CD14-positive monocyte (primary cell): ENCODE data around the gene ARIH2. TPM values are rescaled to one million over a fixed set of nuclear protein-coding genes. Genes with fewer than 3 reads are reported as not detected.

Experiments
- DNase-seq, 3 donors: peaks; one replicate each; pipeline ENCODE4 v3.0.0-alpha.2; 2011 to 2022
- H2AFZ ChIP-seq: 2 replicates; pipeline ENCODE4 v1.6.0; 2012; ENCODE audit warnings: mild to moderate bottlenecking, low read depth, low read length, inconsistent platforms; ENCODE audit not compliant: insufficient read depth, poor library complexity, severe bottlenecking
- H3K27ac ChIP-seq, 2 donors: 1 replicate in 1 of 2; 2 replicates in 1 of 2; pipeline ENCODE4 v1.5.1; 2012 to 2013; ENCODE audit warnings: low read length in 2 of 2, control low read depth in 1 of 2, inconsistent platforms in 1 of 2, low read depth in 1 of 2, mild to moderate bottlenecking in 1 of 2
- H3K27me3 ChIP-seq, 2 donors: one replicate each; pipeline versions ENCODE4 v1.6.0 to v1.6.1; 2011 to 2013; ENCODE audit warnings: low read length in 2 of 2; ENCODE audit not compliant: control insufficient read depth in 2 of 2, insufficient read depth in 2 of 2
- H3K36me3 ChIP-seq, 2 donors: replicated peaks in 1 of 2; 1 replicate in 1 of 2; 2 replicates in 1 of 2; pipeline versions ENCODE4 v1.5.1 to v1.6.1; 2012 to 2013; ENCODE audit warnings: low read length in 2 of 2, control low read depth in 1 of 2, inconsistent platforms in 1 of 2, mild to moderate bottlenecking in 1 of 2; ENCODE audit not compliant: insufficient read depth in 2 of 2, control insufficient read depth in 1 of 2
- H3K4me1 ChIP-seq, 2 donors: 1 replicate in 1 of 2; 2 replicates in 1 of 2; pipeline versions ENCODE4 v1.5.1 to v1.6.1; 2012 to 2013; ENCODE audit warnings: low read length in 2 of 2, control low read depth in 1 of 2, inconsistent platforms in 1 of 2, mild to moderate bottlenecking in 1 of 2, moderate library complexity in 1 of 2; ENCODE audit not compliant: insufficient read depth in 2 of 2, control insufficient read depth in 1 of 2
- H3K4me2 ChIP-seq: replicated peaks from 2 replicates; pipeline ENCODE3; 2012; ENCODE audit warnings: low read length, moderate library complexity, mild to moderate bottlenecking; ENCODE audit not compliant: poor library complexity, severe bottlenecking; ENCODE audit errors: extremely low read depth
- H3K4me3 ChIP-seq, 3 experiments: fragments of 200-600 bp in 1 of 3; sonication (generic) in 1 of 3; replicated peaks in 1 of 3; 1 replicate in 2 of 3; 2 replicates in 1 of 3; pipeline ENCODE4 v1.5.1; 2011 to 2013; ENCODE audit warnings: low read length in 3 of 3, mild to moderate bottlenecking in 3 of 3, control low read depth in 2 of 3, low read depth in 2 of 3, inconsistent platforms in 1 of 3, moderate library complexity in 1 of 3
- H3K79me2 ChIP-seq: 2 replicates; pipeline ENCODE4 v1.6.0; 2012; ENCODE audit warnings: mild to moderate bottlenecking, control low read depth, inconsistent platforms, low read length, moderate library complexity; ENCODE audit not compliant: insufficient read depth
- H3K9ac ChIP-seq: 2 replicates; pipeline ENCODE4 v1.6.0; 2017; ENCODE audit warnings: low read length, mild to moderate bottlenecking; ENCODE audit not compliant: insufficient read depth, poor library complexity, severe bottlenecking
- H3K9me3 ChIP-seq, 2 donors: replicated peaks in 1 of 2; 1 replicate in 1 of 2; 2 replicates in 1 of 2; pipeline versions ENCODE4 v1.5.1 to v1.6.1; 2012 to 2013; ENCODE audit warnings: low read length in 2 of 2, control low read depth in 1 of 2; ENCODE audit not compliant: control insufficient read depth in 1 of 2, insufficient read depth in 1 of 2
- H4K20me1 ChIP-seq: 2 replicates; pipeline ENCODE4 v1.6.0; 2012; ENCODE audit warnings: mild to moderate bottlenecking, low read length, control low read depth, moderate library complexity; ENCODE audit not compliant: insufficient read depth
- H3K27ac Mint-ChIP-seq, 7 donors: one replicate each; pipeline ENCODE4 v1.8.0; 2020; ENCODE audit warnings: mild to moderate bottlenecking in 7 of 7, mixed read lengths in 7 of 7, moderate library complexity in 6 of 7, inconsistent platforms in 2 of 7
- H3K27me3 Mint-ChIP-seq, 3 donors: one replicate each; pipeline ENCODE4 v1.8.0; 2021 to 2022; ENCODE audit warnings: low read depth in 3 of 3, mild to moderate bottlenecking in 3 of 3, mixed read lengths in 3 of 3, moderate library complexity in 3 of 3, inconsistent platforms in 1 of 3
- H3K36me3 Mint-ChIP-seq, 2 donors: one replicate each; pipeline ENCODE4 v1.8.0; 2020; ENCODE audit warnings: mixed read lengths in 2 of 2, inconsistent platforms in 1 of 2, mild to moderate bottlenecking in 1 of 2
- H3K4me1 Mint-ChIP-seq: one replicate; pipeline ENCODE4 v1.8.0; 2020; ENCODE audit warnings: mild to moderate bottlenecking, mixed read lengths
- H3K4me3 Mint-ChIP-seq, 2 donors: one replicate each; pipeline ENCODE4 v1.8.0; 2020; ENCODE audit warnings: mild to moderate bottlenecking in 2 of 2, mixed read lengths in 2 of 2, moderate library complexity in 1 of 2
- H3K9me3 Mint-ChIP-seq, 7 donors: one replicate each; pipeline ENCODE4 v1.8.0; 2020 to 2022; ENCODE audit warnings: mixed read lengths in 7 of 7, mild to moderate bottlenecking in 6 of 7, moderate library complexity in 6 of 7, inconsistent platforms in 2 of 7
- WGBS: methylation state at CpG from one replicate; pipeline ENCODE4 v1.1.5; 2013; ENCODE audit warnings: missing lambda C conversion rate; ENCODE audit not compliant: insufficient coverage; 5-methylcytosine and 5-hydroxymethylcytosine counted together
- intact Hi-C, 2 donors: fragments of 100-400 bp; cut with micrococcal nuclease; formaldehyde crosslinking; loops; one replicate each; pipeline versions ENCODE4 v1.15.0 to v1.15.1; 2023
- polyA plus RNA-seq, 3 donors: library from polyadenylated mRNA; depleted of rRNA in 1 of 3; unstranded in 2 of 3; stranded (reverse) in 1 of 3; fragments of 300-500 nt in 2 of 3; fragments of >200 nt in 1 of 3; fragmentation: Illumina TruSeq in 2 of 3; gene quantifications; 1 replicate in 2 of 3; 2 replicates in 1 of 3; pipeline ENCODE4 v1.2.3, GENCODE V29; 2012 to 2021
- TF ChIP-seq, protein P1 (sequence below): fragments of 200-600 bp; IDR thresholded peaks from one replicate; pipeline ENCODE4 v1.8.0; 2022; ENCODE audit warnings: antibody characterized with exemption, mild to moderate bottlenecking

Gene ARIH2
- polyA plus RNA-seq, 3 donors: 68.2 to 94.8 (median 72.2) TPM

DNA sequence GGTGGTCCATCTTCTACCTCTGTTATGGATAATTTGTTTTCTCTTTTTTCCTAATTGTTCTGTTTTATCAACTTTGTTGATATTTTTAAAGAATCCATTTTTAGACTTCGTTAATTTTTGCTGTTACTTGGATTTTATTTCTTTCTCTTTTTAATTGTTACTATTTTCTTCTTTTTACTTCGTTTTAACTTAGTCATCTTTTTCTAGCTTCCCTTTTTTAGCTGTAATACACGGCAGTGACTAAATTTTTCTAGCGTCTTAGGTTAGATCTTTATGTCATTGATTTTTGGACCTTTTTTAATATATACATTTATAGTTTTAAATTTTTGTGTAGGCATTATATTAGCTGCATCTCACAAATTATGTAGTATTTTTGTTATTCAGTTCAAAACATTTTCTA, 33.1 kb downstream of the ARIH2 start:
- no peak overlapping the region for H3K27ac ChIP-seq
- H3K27me3 ChIP-seq: no peaks in the 10 kb centered on the region
- TF ChIP-seq, protein P1, sequence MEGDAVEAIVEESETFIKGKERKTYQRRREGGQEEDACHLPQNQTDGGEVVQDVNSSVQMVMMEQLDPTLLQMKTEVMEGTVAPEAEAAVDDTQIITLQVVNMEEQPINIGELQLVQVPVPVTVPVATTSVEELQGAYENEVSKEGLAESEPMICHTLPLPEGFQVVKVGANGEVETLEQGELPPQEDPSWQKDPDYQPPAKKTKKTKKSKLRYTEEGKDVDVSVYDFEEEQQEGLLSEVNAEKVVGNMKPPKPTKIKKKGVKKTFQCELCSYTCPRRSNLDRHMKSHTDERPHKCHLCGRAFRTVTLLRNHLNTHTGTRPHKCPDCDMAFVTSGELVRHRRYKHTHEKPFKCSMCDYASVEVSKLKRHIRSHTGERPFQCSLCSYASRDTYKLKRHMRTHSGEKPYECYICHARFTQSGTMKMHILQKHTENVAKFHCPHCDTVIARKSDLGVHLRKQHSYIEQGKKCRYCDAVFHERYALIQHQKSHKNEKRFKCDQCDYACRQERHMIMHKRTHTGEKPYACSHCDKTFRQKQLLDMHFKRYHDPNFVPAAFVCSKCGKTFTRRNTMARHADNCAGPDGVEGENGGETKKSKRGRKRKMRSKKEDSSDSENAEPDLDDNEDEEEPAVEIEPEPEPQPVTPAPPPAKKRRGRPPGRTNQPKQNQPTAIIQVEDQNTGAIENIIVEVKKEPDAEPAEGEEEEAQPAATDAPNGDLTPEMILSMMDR: no peak
- H3K79me2 ChIP-seq: peaks cover 24% of the 10 kb centered on the region
- H3K36me3 Mint-ChIP-seq: peaks cover 25 to 41% of the 10 kb centered on the region in 2 donors
- peaks cover 13% of the 10 kb centered on the region for H3K4me1 Mint-ChIP-seq
- H3K4me1 ChIP-seq: peaks cover 0 to 3% of the 10 kb centered on the region in 2 donors
- no peak overlapping the region for H3K4me3 ChIP-seq
- H4K20me1 ChIP-seq: peaks cover 25% of the 10 kb centered on the region
- H3K9me3 ChIP-seq: no peaks in the 10 kb centered on the region
- H3K4me2 ChIP-seq: no peak overlapping the region
- no CpG with 5 or more reads among the region's 4 CpGs for WGBS
- H2AFZ ChIP-seq: no peak overlapping the region
- H3K9ac ChIP-seq: no peak overlapping the region
- peaks cover 21 to 37% of the 10 kb centered on the region in 2 donors for H3K36me3 ChIP-seq
- peak overlapping the region in 2 of 7 donors; percentile 42 to 69 for H3K27ac Mint-ChIP-seq
- no peak overlapping the region for H3K4me3 Mint-ChIP-seq
- peaks cover 0 to 2% (median 0%) of the 10 kb centered on the region in 3 donors for H3K27me3 Mint-ChIP-seq
- intact Hi-C loops: no loop called here
- no peaks in the 10 kb centered on the region for H3K9me3 Mint-ChIP-seq
- peak in 1 of 3 donors; percentile 8 for DNase-seq

DNA sequence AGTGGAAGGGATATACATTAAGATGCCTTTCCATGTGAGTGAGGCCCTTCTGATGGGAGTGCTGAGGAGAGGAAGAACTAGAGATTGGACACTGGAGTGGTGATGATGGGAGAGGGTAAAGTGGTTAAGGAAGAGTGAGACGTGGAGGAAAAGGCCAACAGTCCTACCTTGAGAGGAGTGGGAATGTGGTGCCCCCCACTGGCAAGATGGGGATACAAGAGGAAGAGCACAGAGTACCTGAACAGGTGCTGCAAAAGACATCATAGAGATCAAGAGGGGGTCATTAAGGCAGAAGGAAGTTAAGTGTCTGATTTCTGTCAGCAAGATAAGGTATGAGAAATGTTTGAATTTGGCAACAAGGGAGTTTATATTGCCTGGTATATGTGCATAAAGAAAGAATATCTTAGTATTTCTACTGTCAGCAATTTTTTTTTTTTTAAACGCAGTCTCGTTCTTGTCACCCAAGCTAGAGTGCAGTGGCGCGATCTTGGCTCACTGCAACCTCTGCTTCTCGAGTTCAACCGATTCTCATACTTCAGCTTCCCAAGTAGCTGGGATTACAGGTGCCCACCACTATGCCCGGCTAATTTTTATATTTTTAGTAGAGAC, 34.0 kb downstream of the ARIH2 start:
- peaks cover 27% of the 10 kb centered on the region for H3K79me2 ChIP-seq
- H3K27me3 Mint-ChIP-seq: peaks cover 0 to 2% (median 0%) of the 10 kb centered on the region in 3 donors
- no peak overlapping the region for H3K4me2 ChIP-seq
- H2AFZ ChIP-seq: no peak overlapping the region
- peak overlapping the region in 2 of 7 donors; percentile 37 to 56 for H3K27ac Mint-ChIP-seq
- 90% methylated on average over 6 of the region's 8 CpGs for WGBS
- TF ChIP-seq, protein P1: peak; percentile 31
- intact Hi-C loops: no loop called here
- peaks cover 25 to 42% of the 10 kb centered on the region in 2 donors for H3K36me3 ChIP-seq
- H3K36me3 Mint-ChIP-seq: peaks cover 29 to 43% of the 10 kb centered on the region in 2 donors
- H3K27ac ChIP-seq: no peak overlapping the region
- H3K4me3 Mint-ChIP-seq: no peak overlapping the region
- peaks cover 25% of the 10 kb centered on the region for H4K20me1 ChIP-seq
- H3K9me3 ChIP-seq: no peaks in the 10 kb centered on the region
- H3K9ac ChIP-seq: no peak overlapping the region
- DNase-seq: peak in 1 of 3 donors; percentile 10
- no peaks in the 10 kb centered on the region for H3K9me3 Mint-ChIP-seq
- peaks cover 0 to 3% of the 10 kb centered on the region in 2 donors for H3K4me1 ChIP-seq
- H3K27me3 ChIP-seq: no peaks in the 10 kb centered on the region
- H3K4me3 ChIP-seq: no peak overlapping the region
- peaks cover 13% of the 10 kb centered on the region for H3K4me1 Mint-ChIP-seq
